ENCODE data around the gene AZGP1. TPM values are rescaled to one million over a fixed set of nuclear protein-coding genes. Genes with fewer than 3 reads are reported as not detected.

The AZGP1 gene
- polyA plus RNA-seq, 4 donors, result 2.5 to 62.9 (median 43.6) TPM

Other genes with a start within 250 kb of the AZGP1 start
- 10 to 100 TPM in 1 of 4 donors, 1 to 10 TPM in 1, under 1 TPM in 2; 0.42 to 14.2 (median 1.1) TPM for gene CYP3A7, start 240.8 kb downstream of the AZGP1 start, polyA plus RNA-seq (ENCODE audit: insufficient read length in 4 of 4)
- gene CYP3A4, start 191.8 kb downstream of the AZGP1 start, polyA plus RNA-seq (ENCODE audit: insufficient read length in 4 of 4), result under 1 TPM; 0.11 to 0.26 (median 0.16) TPM
- gene CYP3A43, start 148.0 kb downstream of the AZGP1 start, polyA plus RNA-seq (ENCODE audit: insufficient read length in 4 of 4), result under 1 TPM; 0.15 to 0.79 (median 0.33) TPM
- not detected for gene OR2AE1, start 99.0 kb downstream of the AZGP1 start, polyA plus RNA-seq (ENCODE audit: insufficient read length in 4 of 4)
- 10 to 100 TPM; 28.8 to 39.6 (median 35.8) TPM for gene TRIM4, start 56.5 kb downstream of the AZGP1 start, polyA plus RNA-seq (ENCODE audit: insufficient read length in 4 of 4)
- gene GJC3, start 46.4 kb downstream of the AZGP1 start, polyA plus RNA-seq (ENCODE audit: insufficient read length in 4 of 4), result 1 to 10 TPM in 3 of 4 donors, under 1 TPM in 1; 0.87 to 1.5 (median 1.2) TPM
- 10 to 100 TPM; 47.5 to 62.2 (median 58.1) TPM for gene ZKSCAN1, start 39.6 kb upstream of the AZGP1 start, polyA plus RNA-seq (ENCODE audit: insufficient read length in 4 of 4)
- 10 to 100 TPM; 18.1 to 22.8 (median 20.9) TPM for gene ZSCAN21, start 73.7 kb upstream of the AZGP1 start, polyA plus RNA-seq (ENCODE audit: insufficient read length in 4 of 4)
- 10 to 100 TPM; 35.6 to 57.3 (median 54.5) TPM for gene ZNF3, start 105.7 kb upstream of the AZGP1 start, polyA plus RNA-seq (ENCODE audit: insufficient read length in 4 of 4)
- 100 to 1,000 TPM; 103 to 137 (median 126) TPM for gene COPS6, start 112.9 kb upstream of the AZGP1 start, polyA plus RNA-seq (ENCODE audit: insufficient read length in 4 of 4)
- 100 to 1,000 TPM in 3 of 4 donors, 10 to 100 TPM in 1; 94.6 to 165 (median 144) TPM for gene MCM7, start 125.4 kb upstream of the AZGP1 start, polyA plus RNA-seq (ENCODE audit: insufficient read length in 4 of 4)
- 10 to 100 TPM; 26.1 to 39.2 (median 29.8) TPM for gene AP4M1, start 125.6 kb upstream of the AZGP1 start, polyA plus RNA-seq (ENCODE audit: insufficient read length in 4 of 4)
- gene TAF6, start 143.3 kb upstream of the AZGP1 start, polyA plus RNA-seq (ENCODE audit: insufficient read length in 4 of 4), result 10 to 100 TPM; 46.3 to 69.7 (median 59.6) TPM
- 10 to 100 TPM; 40.7 to 90.5 (median 45.0) TPM for gene CNPY4, start 143.6 kb upstream of the AZGP1 start, polyA plus RNA-seq (ENCODE audit: insufficient read length in 4 of 4)
- gene MBLAC1, start 150.9 kb upstream of the AZGP1 start, polyA plus RNA-seq (ENCODE audit: insufficient read length in 4 of 4), result 1 to 10 TPM in 3 of 4 donors, under 1 TPM in 1; 0.99 to 2.3 (median 1.6) TPM
- 100 to 1,000 TPM in 1 of 4 donors, 10 to 100 TPM in 3; 79.5 to 129 (median 92.6) TPM for gene LAMTOR4, start 172.9 kb upstream of the AZGP1 start, polyA plus RNA-seq (ENCODE audit: insufficient read length in 4 of 4)
- 10 to 100 TPM; 14.4 to 32.2 (median 19.1) TPM for gene TRAPPC14, start 182.7 kb upstream of the AZGP1 start, polyA plus RNA-seq (ENCODE audit: insufficient read length in 4 of 4)
- 10 to 100 TPM in 1 of 4 donors, 1 to 10 TPM in 3; 5.8 to 14.2 (median 8.1) TPM for gene GAL3ST4, start 192.6 kb upstream of the AZGP1 start, polyA plus RNA-seq (ENCODE audit: insufficient read length in 4 of 4)
- gene GPC2, start 201.3 kb upstream of the AZGP1 start, polyA plus RNA-seq (ENCODE audit: insufficient read length in 4 of 4), result 10 to 100 TPM in 1 of 4 donors, 1 to 10 TPM in 3; 6.4 to 18.3 (median 8.8) TPM
- 10 to 100 TPM; 11.3 to 31.0 (median 17.0) TPM for gene STAG3, start 201.9 kb upstream of the AZGP1 start, polyA plus RNA-seq (ENCODE audit: insufficient read length in 4 of 4)
- 1 to 10 TPM; 3.5 to 8.5 (median 5.2) TPM for gene PVRIG, start 243.9 kb upstream of the AZGP1 start, polyA plus RNA-seq (ENCODE audit: insufficient read length in 4 of 4)

Data from left renal pelvis (tissue), 4 donors.